GM10266 (cell line): ENCODE data around the gene ENTR1.

ENCODE experiments used
- DNase-seq: peaks from one replicate; pipeline ENCODE4 v3.0.0; 2012; ENCODE audit errors: extremely low spot score
- TF ChIP-seq, protein P1 (sequence below): IDR thresholded peaks from 2 replicates; pipeline ENCODE4 v1.5.1; 2012; ENCODE audit warnings: mild to moderate bottlenecking, low read depth; ENCODE audit not compliant: control insufficient read depth, insufficient read depth; ENCODE audit errors: missing control alignments

Gene ENTR1

DNA sequence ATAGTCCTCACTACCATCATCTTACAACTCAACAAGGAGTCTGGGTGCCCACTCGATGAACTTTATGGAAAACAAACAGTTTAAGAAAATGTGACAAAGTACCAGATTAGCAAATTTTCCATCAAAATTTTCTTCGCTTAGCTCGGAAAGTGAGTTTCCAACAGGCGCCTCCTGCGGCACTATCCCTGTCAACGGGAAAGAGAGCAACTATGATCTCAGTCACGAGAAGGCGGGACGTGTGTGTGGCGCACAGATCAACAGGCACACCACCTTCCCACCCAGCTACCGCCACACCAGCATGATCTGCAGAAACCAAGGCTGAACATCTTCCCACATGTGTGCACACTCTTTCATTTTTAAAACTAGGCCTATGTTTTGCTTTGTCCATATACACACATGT is 42.9 kb upstream of the ENTR1 start:
- DNase-seq: no peak

DNA sequence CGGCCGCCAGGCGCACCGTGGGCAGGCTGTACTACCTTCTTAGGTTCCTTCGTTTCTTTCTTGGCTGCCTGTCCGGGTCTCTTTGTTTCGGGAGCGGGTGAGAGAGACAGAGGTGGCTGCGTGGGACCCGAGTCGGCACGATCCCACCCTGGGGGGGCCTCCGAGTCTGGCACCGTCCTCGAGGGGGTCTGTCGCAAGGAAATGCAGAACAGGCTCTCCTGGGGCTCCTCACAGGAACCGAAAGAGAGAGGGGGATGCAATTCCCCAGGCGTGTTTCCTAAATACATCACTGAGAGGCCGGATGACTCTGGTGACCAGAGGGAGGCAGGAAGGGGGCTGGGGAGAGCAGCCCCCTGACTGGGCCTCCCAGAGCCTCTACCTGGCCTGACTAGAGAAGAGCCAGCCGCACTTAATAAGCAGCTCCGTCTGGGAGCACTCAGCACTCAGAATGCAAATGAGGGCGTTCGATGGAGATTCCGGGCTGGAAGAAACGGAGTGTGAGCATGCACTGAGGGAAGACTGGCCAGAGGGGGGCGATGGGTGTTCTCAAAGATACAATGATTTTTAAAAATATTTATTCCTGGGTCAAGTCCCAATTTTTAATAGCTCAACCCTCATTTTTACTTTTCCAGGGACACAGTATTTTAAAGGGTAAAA is 40.9 kb upstream of the ENTR1 start:
- DNase-seq: no peak
- TF ChIP-seq, protein P1, sequence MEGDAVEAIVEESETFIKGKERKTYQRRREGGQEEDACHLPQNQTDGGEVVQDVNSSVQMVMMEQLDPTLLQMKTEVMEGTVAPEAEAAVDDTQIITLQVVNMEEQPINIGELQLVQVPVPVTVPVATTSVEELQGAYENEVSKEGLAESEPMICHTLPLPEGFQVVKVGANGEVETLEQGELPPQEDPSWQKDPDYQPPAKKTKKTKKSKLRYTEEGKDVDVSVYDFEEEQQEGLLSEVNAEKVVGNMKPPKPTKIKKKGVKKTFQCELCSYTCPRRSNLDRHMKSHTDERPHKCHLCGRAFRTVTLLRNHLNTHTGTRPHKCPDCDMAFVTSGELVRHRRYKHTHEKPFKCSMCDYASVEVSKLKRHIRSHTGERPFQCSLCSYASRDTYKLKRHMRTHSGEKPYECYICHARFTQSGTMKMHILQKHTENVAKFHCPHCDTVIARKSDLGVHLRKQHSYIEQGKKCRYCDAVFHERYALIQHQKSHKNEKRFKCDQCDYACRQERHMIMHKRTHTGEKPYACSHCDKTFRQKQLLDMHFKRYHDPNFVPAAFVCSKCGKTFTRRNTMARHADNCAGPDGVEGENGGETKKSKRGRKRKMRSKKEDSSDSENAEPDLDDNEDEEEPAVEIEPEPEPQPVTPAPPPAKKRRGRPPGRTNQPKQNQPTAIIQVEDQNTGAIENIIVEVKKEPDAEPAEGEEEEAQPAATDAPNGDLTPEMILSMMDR: no peak

More for the DNA sequence above, 42.9 kb upstream of the ENTR1 start:
- TF ChIP-seq, protein P1: no peak

DNA sequence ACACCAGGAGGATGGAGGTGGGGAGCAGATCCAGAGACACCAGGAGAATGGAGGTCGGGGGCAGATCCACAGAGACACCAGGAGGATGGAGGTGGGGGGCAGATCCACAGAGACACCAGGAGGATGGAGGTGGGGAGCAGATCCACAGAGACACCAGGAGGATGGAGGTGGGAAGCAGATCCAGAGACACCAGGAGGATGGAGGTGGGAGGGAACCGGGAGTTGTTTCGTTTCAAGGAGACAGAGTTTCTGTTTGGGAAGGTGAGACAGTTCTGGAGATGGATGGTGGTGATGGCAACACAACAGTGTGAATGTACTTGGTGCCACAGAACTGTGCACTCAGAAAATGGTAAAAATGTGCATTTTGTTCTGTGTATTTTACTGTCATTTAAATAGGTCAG is 38.2 kb upstream of the ENTR1 start:
- TF ChIP-seq, protein P1: no peak
- no peak for DNase-seq

DNA sequence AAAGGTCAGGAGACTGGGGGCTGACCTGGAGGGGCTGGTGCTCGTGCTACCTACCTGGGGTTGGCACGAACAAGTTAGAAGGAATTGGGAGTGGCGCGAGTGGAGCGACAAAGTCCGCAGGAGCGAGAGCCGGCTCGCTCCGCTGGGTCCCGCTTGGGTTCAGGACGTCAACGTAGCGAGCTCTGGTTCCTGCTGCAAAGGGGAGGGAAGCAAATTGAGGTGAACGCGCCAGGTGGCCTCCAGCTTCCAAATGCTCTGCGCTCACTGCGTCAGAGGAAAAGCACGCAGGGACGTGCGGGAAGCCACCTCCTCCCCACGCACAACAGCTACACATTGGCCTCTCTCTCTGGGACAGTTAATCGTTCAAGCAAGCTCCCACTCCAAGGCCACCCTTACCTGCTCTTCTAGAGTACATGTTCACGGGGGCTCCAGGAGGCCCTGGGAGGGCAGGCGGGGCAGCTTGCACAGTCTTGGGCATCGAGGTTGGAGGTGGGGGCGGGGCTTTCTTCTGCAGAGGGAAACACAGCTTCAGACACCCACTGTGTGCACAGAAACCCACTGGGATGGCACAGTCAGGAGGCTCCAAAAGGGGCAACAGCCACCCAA is 36.9 kb upstream of the ENTR1 start:
- DNase-seq: no peak

DNA sequence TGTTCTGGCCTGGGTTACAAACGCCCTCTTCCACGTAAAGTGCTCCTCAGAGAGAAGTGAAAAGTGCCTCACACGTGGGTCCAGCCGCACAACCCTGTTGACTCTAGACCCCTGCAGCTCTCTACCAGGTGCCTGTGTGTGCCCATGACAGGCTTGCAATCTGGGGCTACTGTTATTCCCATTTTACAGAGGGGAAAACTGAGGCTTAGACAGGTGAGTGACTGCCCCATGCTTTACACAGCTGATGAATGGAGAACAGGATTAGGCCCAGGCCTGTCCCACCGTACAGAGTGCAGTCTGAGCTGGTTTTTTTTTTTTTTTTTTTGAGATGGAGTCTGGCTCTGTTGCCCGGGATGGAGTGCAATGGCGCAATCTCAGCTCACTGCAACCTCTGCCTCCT is 35.4 kb upstream of the ENTR1 start:
- no peak for DNase-seq
- TF ChIP-seq, protein P1: no peak

More for the DNA sequence above, 36.9 kb upstream of the ENTR1 start:
- TF ChIP-seq, protein P1: no peak

DNA sequence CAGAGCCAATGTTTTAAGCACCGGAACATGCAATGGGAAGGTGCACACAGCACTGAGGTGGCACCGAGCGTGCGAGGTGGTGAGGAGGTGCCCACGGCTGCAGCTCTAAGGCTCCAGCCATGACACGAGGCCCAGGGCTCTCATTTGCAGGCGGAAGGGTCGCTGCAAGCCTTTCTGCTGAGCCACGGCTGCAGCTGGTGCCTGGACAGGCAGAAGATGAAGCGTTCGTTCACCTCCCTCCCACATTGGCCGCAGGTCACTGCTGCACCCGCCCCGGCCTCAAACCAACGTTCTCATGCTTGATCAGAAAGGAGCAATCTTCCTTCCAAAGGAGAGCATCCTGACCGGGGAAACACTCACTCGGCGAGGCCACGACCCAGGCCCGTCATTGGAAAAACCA is 33.7 kb upstream of the ENTR1 start:
- no peak for DNase-seq
- TF ChIP-seq, protein P1: no peak

DNA sequence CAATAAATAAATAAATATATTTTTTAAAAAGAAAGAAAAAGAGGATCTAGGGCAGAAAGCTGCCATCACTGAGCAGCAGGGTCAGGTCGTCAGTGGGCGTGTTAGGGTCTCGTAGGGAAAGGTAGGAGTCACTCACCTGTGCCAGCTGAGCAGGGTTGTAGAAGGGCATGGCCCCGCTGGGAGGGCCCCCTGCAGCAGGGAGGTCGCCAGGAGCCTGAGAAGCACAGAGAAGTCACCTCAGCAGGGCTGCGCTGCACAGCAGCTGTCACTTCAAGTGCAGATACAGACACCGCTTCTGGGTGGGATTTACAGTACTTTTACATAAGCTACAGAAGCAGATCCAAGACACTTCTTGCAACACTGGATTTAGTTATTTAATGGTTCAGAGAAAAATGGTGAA is 33.3 kb upstream of the ENTR1 start:
- TF ChIP-seq, protein P1: no peak
- DNase-seq: no peak
